ENCODE measurements around the gene ZNF430.

The ZNF430 gene

DNA sequence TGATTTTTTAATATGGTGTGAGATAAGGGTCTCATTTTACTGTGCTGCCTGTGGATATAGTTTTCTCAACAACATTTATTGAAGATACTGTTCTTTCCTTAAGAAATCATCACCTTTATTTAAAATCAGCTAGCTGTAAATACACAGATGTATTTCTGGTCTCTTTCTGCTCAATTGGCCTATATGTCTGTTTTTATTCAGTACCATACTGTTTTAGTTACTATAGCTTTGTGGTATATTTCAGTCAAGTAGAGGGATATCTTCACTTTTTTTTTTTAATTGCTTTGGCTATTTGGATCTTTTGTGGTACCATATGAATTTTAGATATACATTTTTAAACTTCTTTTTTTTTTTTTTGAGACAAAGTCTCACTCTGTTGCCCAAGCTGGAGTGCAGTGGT lies 44.9 kb downstream of the ZNF430 start:
- peaks cover 5% of the 10 kb centered on the region; the same call in 1 of the 2 replicates for H3K9me3 ChIP-seq (ENCODE audit: insufficient read depth, low read depth, low read length)
- H3K27ac ChIP-seq (ENCODE audit: low read depth, low read length): no peak overlapping the region
- H3K9ac ChIP-seq (ENCODE audit: low read depth, low read length): no peak overlapping the region
- H3K4me3 ChIP-seq (ENCODE audit: low read length): no peak overlapping the region
- no peaks in the 10 kb centered on the region for H3K4me1 ChIP-seq (ENCODE audit: insufficient read depth, low read length)
- no peaks in the 10 kb centered on the region for H3K27me3 ChIP-seq (ENCODE audit: insufficient read depth, low read length)
- H3K36me3 ChIP-seq (ENCODE audit: insufficient read depth, low read length): peaks cover 7% of the 10 kb centered on the region; the same call in 1 of the 2 replicates

DNA sequence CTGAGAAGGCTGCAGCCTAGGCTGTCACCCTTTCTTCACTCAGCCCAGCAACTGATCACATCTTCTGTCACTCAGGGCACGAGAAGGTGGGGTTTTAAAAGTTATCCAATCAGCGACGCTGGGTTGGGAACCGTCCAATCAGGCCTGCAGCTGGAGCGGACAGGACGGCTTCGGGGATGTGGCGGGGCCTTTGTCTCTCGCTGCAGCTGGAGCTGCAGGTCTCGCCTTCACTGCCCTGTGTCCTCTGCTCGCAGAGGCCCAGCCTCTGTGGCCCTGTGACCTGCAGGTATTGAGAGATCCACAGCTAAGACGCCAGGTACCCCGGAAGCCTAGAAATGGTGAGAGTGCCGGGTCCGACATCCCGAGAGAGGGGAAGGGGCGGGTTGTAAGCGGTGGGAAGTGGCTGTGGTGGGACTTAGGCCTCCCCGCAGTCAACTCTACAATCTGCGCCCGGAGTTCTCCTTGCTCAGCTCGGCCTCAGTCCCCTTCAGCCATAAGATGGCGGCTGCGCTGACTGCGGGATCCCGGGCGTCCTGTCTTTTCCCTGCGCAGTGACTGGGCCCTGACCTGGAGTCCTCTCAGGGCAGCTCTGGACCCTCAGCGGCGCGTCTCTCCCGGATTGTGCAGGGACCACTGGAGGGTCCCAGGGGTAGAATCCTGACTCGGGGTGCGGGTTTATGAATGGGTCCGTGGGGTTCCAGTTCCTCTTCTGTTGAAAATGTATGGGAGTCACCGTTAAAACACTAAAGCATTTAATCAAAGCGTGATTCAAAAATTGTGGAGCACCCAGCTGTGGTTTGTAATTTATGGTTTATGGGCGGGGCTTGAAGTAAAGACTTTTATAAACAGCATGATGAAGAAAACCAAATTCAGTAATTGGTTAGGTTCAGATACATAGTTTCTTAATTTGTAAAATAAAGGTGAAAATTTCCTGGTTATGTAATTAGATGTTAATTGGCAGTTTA lies 61.8 kb downstream of the ZNF430 start, which contains the start of gene ZNF714:
TSS of gene ZNF714 (plus strand) at position 193 of the 965 bp plus-strand sequence. CDS start 16,066 bp downstream, outside the sequence.
- Histone ChIP-seq H3K27me3 (ENCODE audit: insufficient read depth, low read length) (no peaks in the 10 kb centered on the region), H3K9ac (ENCODE audit: low read depth, low read length) (peak within 1 kb of the TSS; percentile 95), H3K9me3 (ENCODE audit: insufficient read depth, low read depth, low read length) (no peaks in the 10 kb centered on the region), H3K27ac (ENCODE audit: low read depth, low read length) (peak within 1 kb of the TSS; percentile 83), H3K4me1 (ENCODE audit: insufficient read depth, low read length) (peaks cover 21% of the 10 kb centered on the region; the same call in 1 of the 2 replicates), H3K36me3 (ENCODE audit: insufficient read depth, low read length) (peaks cover 41% of the 10 kb centered on the region), H3K4me3 (ENCODE audit: low read length) (peak within 1 kb of the TSS; percentile 92)
- 1% methylated on average over 35 of the region's 38 CpGs for WGBS

DNA sequence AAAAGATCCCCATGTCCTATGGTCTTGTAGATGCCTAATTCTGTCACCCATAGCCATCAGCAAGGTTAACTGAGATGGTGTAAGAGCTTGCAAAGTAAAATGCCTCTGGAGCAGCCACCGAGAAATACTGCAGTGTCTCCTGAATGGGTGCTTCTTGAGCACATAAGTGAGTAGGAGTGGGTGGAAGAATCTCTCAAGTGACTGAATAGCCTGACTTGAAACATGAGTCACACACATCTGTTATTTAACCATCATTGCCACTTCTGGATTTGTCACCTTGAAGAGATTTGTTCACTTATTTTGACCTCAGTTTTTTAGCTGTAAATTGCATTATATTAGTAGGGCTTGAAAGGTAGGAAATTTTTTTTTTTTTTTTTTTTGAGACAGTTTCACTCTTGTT lies 63.9 kb downstream of the ZNF430 start:
- Histone ChIP-seq H3K36me3 (ENCODE audit: insufficient read depth, low read length) (peaks cover 61% of the 10 kb centered on the region), H3K4me3 (ENCODE audit: low read length) (peak overlapping the region; percentile 92; the same call in 1 of the 2 replicates), H3K9ac (ENCODE audit: low read depth, low read length) (no peak overlapping the region; the same call in 1 of the 2 replicates), H3K4me1 (ENCODE audit: insufficient read depth, low read length) (peaks cover 21% of the 10 kb centered on the region; the same call in 1 of the 2 replicates), H3K27me3 (ENCODE audit: insufficient read depth, low read length) (no peaks in the 10 kb centered on the region), H3K27ac (ENCODE audit: low read depth, low read length) (no peak overlapping the region), H3K9me3 (ENCODE audit: insufficient read depth, low read depth, low read length) (no peaks in the 10 kb centered on the region)
- WGBS: 90% methylated on average over 1 of the region's 1 CpG

DNA sequence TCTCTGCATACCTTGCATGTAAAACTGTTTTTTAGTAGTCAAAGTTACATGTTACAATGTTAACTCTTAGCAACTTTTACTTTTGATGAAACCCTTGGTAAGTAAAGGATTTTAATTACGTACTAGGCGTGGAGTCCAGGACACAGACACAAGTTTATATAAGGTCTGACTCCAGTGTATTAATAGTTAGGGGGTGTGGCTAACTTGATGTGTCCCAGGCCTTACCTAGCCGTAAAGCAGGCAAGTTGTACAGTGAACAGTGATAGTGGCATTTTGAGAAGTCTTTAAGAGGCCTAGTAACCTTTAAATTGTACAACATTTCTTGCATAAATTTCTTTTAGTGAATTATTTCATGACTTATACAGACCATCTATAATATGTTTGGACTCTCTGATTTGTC lies 67.4 kb downstream of the ZNF430 start:
- H3K27me3 ChIP-seq (ENCODE audit: insufficient read depth, low read length): no peaks in the 10 kb centered on the region
- no peak overlapping the region for H3K27ac ChIP-seq (ENCODE audit: low read depth, low read length)
- no peaks in the 10 kb centered on the region for H3K9me3 ChIP-seq (ENCODE audit: insufficient read depth, low read depth, low read length)
- H3K36me3 ChIP-seq (ENCODE audit: insufficient read depth, low read length): peaks cover 76% of the 10 kb centered on the region
- peaks cover 18% of the 10 kb centered on the region; the same call in 1 of the 2 replicates for H3K4me1 ChIP-seq (ENCODE audit: insufficient read depth, low read length)
- WGBS: 99% methylated on average over 3 of the region's 3 CpGs
- no peak overlapping the region for H3K4me3 ChIP-seq (ENCODE audit: low read length)
- H3K9ac ChIP-seq (ENCODE audit: low read depth, low read length): no peak overlapping the region

DNA sequence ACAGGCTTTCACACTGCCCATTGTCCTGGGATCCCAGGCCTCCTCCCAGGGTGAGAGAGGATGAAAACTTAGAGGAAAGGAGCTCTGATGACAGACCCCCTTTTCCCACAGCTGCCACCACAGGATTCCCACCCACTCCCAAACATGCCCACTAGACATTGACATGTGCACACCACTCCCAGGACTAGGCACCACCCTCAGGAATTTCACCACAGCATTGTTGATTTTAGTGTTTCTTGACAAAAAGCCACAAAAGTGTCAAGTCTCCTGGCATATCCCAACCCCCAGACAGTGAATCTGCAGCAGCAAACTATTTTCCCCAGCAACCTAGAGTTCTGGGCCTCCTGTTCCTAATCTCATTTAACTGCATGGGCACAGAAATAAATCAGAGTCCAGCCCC lies 71.7 kb downstream of the ZNF430 start:
- Histone ChIP-seq H3K9me3 (ENCODE audit: insufficient read depth, low read depth, low read length) (no peaks in the 10 kb centered on the region), H3K27me3 (ENCODE audit: insufficient read depth, low read length) (no peaks in the 10 kb centered on the region), H3K4me3 (ENCODE audit: low read length) (no peak overlapping the region), H3K27ac (ENCODE audit: low read depth, low read length) (no peak overlapping the region), H3K4me1 (ENCODE audit: insufficient read depth, low read length) (no peaks in the 10 kb centered on the region), H3K9ac (ENCODE audit: low read depth, low read length) (no peak overlapping the region), H3K36me3 (ENCODE audit: insufficient read depth, low read length) (peaks cover 67% of the 10 kb centered on the region)

DNA sequence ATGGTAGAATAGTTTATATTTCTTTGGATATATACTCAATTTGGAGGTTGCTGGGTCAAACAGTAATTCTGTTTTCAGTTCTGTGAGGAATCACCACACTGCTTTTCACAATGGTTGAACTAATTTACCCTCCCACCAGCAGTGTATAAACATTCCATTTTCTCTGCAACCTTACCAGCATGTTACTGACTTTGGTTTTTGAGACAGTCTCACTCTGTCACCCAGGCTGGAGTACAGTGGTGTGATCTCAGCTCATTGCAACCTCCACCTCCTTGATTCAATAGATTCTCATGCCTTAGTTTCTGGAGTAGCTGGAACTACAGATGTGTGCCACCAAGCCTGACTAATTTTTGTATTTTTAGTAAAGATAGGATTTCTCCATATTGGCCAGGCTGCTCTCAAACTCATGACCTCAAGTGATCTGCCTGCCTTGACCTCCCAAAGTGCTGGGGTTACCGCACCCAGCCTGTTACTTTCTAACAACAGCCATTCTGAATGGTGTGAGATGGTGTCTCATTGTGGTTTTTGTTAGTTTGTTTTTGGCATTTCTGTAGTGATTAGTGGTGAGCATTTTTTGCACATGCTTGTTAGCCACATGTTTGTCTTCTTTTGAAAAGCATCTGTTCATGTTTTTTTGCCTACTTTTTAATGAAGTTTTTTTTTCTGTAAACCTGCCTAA lies 74.0 kb downstream of the ZNF430 start:
- no peaks in the 10 kb centered on the region for H3K4me1 ChIP-seq (ENCODE audit: insufficient read depth, low read length)
- no peak overlapping the region for H3K9ac ChIP-seq (ENCODE audit: low read depth, low read length)
- no peak overlapping the region for H3K4me3 ChIP-seq (ENCODE audit: low read length)
- peaks cover 65% of the 10 kb centered on the region for H3K36me3 ChIP-seq (ENCODE audit: insufficient read depth, low read length)
- no peaks in the 10 kb centered on the region for H3K27me3 ChIP-seq (ENCODE audit: insufficient read depth, low read length)
- WGBS: 95% methylated on average over 1 of the region's 1 CpG
- no peak overlapping the region for H3K27ac ChIP-seq (ENCODE audit: low read depth, low read length)
- no peaks in the 10 kb centered on the region for H3K9me3 ChIP-seq (ENCODE audit: insufficient read depth, low read depth, low read length)

DNA sequence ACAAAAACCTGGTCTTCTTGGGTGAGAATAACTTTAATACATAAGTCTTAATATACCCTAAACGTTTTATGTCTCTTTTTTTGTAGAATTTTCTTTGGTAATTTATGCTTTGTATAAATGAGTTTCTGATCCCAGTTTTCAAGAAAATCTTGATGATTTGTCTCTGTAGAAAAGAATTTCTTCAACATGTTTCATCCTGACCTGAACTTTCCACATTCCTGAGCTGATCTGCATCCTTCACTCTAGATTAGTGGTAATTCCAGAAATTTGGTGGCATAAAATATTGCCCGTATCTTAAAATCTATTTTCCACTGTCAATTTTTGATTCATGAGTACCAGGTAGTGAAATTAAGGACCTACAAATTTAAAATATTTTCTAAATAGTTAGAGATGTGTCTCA lies 77.8 kb downstream of the ZNF430 start:
- WGBS: no CpG with 5 or more reads among the region's 2 CpGs
- Histone ChIP-seq H3K27ac (ENCODE audit: low read depth, low read length) (no peak overlapping the region), H3K4me1 (ENCODE audit: insufficient read depth, low read length) (no peaks in the 10 kb centered on the region)

DNA sequence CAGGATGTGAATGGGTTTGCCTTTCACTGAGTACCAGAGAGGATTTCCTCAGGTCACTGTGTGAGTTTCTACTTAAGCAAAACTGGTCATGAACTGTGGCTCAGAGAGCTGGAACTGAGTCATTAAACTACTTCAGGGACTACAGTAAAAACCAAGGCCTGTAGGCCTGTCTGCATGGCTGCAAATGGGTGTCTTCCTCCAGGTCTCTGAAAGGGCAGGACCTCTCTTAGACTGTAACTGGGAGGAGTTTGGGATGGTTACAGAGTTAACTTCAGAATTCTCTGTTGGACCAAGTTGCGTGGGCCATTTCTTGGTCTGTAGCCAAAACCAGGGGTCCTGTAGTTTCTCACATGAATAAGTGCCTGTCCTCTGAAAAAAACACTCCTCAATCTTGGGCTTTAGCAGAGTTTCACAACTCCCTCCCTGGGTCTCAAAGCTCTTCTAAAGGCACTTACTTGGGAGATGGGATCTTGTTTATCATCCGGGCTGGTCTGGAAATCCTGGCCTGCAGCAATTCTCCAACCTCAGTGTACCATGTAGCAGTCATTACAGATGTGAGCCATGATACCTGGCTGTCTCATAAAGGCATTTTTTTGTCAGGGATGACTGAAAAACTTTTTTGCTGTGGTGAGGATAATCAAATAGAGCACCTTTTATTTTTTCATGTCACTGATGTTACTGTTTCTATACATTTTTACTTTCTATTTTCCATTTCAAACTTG lies 81.2 kb downstream of the ZNF430 start:
- WGBS: 93% methylated on average over 2 of the region's 2 CpGs
- peaks cover 88% of the 10 kb centered on the region for H3K36me3 ChIP-seq (ENCODE audit: insufficient read depth, low read length)
- no peaks in the 10 kb centered on the region for H3K4me1 ChIP-seq (ENCODE audit: insufficient read depth, low read length)

More for the DNA sequence above, 77.8 kb downstream of the ZNF430 start:
- Histone ChIP-seq H3K9me3 (ENCODE audit: insufficient read depth, low read depth, low read length) (no peaks in the 10 kb centered on the region), H3K4me3 (ENCODE audit: low read length) (no peak overlapping the region), H3K36me3 (ENCODE audit: insufficient read depth, low read length) (peaks cover 87% of the 10 kb centered on the region), H3K27me3 (ENCODE audit: insufficient read depth, low read length) (no peaks in the 10 kb centered on the region), H3K9ac (ENCODE audit: low read depth, low read length) (no peak overlapping the region)

DNA sequence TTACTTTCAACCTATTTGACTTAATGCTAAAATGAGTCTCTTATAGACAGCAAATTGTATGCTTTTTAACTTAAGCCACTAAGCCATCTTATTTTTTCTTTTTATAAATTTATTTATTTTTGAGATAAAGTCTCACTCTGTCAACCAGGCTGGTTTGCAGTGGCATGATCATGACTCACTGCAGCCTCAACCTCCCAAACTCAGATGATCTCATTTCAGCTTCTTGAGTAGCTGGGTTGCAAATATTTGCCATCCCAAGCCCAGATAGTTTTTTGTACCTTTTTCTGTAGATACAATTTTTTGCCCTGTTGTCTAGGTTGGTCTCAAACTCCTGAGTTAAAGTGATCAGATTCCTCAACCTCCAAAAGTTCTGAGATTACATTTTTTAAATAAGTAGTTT lies 88.7 kb downstream of the ZNF430 start:
- no peak overlapping the region for H3K27ac ChIP-seq (ENCODE audit: low read depth, low read length)

More for the DNA sequence above, 81.2 kb downstream of the ZNF430 start:
- Histone ChIP-seq H3K27me3 (ENCODE audit: insufficient read depth, low read length) (no peaks in the 10 kb centered on the region), H3K4me3 (ENCODE audit: low read length) (no peak overlapping the region), H3K9me3 (ENCODE audit: insufficient read depth, low read depth, low read length) (no peaks in the 10 kb centered on the region), H3K27ac (ENCODE audit: low read depth, low read length) (no peak overlapping the region), H3K9ac (ENCODE audit: low read depth, low read length) (no peak overlapping the region)

More for the DNA sequence above, 88.7 kb downstream of the ZNF430 start:
- peaks cover 60% of the 10 kb centered on the region for H3K36me3 ChIP-seq (ENCODE audit: insufficient read depth, low read length)
- no peaks in the 10 kb centered on the region for H3K4me1 ChIP-seq (ENCODE audit: insufficient read depth, low read length)
- H3K9ac ChIP-seq (ENCODE audit: low read depth, low read length): no peak overlapping the region
- no peaks in the 10 kb centered on the region for H3K9me3 ChIP-seq (ENCODE audit: insufficient read depth, low read depth, low read length)
- no peaks in the 10 kb centered on the region for H3K27me3 ChIP-seq (ENCODE audit: insufficient read depth, low read length)
- no peak overlapping the region for H3K4me3 ChIP-seq (ENCODE audit: low read length)
